GM19035 (cell line): Measurements from ENCODE around the gene BBX.

ENCODE experiments used
- ATAC-seq: cut with Tn5 transposase; IDR thresholded peaks from one replicate; pipeline ENCODE4 v1.9.1; 2021; ENCODE audit not compliant: unreplicated experiment

The BBX gene

DNA sequence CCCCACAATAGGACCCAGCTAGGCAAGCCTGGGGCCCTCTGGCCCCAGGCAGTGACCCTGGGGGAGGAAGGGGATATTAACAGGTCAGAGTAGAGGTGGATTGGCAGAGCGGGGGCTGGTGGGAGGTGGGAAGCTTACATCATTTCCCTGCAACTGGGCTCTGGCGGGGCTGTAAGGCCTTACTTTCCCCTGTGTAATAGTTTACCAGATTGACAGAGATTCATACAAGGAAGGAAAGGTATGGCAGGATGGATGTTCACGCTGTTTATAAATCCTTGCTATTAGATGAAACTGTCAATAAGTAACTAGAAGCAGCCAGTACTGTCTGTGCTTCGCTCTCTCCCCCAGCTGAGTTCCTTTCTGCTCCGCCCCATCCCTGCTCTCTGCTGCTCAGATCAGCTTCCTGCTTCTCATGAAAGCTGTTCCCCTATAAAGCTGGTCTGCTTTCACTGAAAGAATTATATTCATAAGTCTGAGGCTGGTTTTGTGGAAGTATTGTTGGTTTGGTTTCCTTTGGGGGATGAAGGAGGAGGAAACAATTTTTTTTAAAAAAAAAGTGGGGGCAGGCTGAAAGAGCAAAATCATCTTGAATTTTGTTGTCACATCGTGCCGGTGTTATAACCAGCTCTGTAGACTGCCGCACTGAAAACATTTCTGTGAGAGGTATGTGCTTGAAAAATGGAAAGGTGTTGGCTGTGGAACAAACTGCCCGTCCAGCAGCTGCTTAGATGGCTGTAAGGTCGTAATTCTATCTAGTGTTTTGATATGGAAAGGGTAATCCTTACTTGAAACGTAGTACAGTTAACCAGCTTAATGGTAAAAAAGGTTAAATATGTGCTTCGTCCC, 76.4 kb downstream of the BBX start:
- peak; percentile 93 for ATAC-seq

GRCh38 chr3:107599772-107600145, 77.0 kb downstream of the BBX start:
- ATAC-seq: no peak

DNA sequence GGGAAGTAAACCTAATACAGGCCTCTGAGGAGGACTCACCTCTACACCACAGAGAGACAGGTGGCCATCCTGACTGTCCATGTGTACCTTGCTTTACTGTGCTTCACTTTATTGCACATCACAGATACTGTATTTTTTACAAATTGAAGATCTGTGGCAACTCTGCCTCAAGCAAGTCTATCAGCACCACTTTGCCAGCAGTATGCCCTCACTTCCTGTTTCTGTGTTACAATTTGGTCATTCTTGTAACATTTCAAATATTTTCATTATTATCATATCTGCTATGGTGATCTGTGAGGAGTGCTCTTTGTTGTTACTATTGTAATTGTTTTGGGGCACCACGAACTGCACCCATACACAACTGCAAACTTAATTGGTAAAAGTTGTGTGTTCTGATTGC, 78.0 kb downstream of the BBX start:
- ATAC-seq: no peak

GRCh38 chr3:107604057-107604822, 81.5 kb downstream of the BBX start:
- no peak for ATAC-seq

- no peak for ATAC-seq
Measured at GRCh38 chr3:107611775-107612469, 89.2 kb downstream of the BBX start.

GRCh38 chr3:107612664-107613084, 89.9 kb downstream of the BBX start:
- no peak for ATAC-seq

DNA sequence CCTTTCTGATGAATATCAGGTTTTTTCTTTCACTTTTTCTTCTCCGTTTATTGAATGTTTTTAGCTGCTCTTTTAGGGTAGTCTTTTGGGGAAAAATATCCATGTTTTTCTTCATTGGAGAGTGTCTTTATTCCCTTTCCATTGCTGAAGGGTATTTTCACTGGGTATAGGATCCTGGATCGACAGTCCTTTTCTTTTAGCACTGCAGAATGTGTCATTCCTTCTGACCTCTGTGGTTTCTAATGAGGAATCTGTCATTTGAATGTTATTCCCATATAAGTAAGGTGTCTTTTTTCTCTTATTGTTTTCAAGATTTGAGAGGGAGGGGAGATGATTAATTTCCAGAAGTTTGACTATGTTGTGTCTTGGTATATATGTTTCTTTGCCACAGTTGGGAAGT, 96.8 kb downstream of the BBX start:
- ATAC-seq: no peak

GRCh38 chr3:107620534-107620933, 97.8 kb downstream of the BBX start:
- no peak for ATAC-seq

- ATAC-seq: no peak
Measured at GRCh38 chr3:107621465-107621864, 98.7 kb downstream of the BBX start.

GRCh38 chr3:107627962-107628542, 105.3 kb downstream of the BBX start:
- no peak for ATAC-seq

DNA sequence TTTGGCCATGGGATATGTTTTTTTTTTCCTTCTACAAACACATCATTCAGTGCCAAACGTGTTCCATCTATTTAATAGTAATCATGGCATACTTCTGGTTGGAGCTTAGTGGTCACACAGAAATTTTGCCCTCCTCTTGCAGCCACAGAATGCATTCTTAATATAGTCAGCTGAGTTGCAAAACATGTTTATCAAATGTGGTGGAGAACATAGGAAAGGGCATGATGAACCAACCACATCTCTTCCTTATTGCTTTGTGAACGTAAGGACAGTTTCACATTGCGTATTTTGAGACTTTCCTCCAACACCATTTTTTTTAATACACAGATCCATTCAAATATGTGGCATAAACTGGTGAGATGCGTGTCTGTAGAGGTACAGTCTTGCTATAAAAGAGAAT, 106.8 kb downstream of the BBX start:
- no peak for ATAC-seq

DNA sequence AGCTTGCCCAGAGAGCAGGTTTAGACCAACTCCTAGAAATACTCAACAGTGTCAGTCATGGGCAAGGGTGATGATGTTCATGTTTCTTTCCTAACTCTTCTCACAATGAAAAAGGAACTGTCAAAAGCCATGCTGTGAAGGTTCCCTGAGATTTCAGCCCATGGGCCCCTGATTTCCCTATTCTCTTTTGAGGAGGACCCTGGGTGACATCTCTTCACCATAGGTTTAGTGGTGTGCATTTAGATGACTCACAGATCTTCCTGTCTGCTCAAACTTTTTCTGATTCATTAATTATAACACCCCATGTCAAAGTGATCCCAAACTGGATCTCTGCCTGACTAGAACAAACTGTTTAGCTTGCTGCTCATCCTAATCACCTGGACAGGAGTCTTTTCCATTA, 108.0 kb downstream of the BBX start:
- no peak for ATAC-seq

DNA sequence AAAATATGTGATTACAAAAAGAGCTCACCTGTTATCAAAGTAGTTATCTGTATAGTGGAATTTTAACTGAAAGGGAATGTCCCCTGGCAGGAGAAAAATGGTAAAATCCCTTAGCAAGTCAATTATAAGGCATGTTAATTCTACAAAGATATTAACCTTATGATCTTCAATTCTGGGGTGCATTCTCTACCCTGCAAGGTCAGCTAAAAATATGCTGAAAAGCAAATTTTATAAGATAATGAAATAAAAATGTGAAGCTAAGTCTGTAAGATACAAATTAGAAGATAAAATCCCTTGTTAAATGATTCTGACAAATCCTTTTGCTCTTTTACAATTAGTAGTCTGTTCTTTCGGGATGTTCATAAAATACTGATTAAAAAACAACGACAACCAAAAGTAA, 109.8 kb downstream of the BBX start:
- ATAC-seq: no peak

GRCh38 chr3:107633327-107634098, 110.8 kb downstream of the BBX start:
- peak; percentile 95 for ATAC-seq

DNA sequence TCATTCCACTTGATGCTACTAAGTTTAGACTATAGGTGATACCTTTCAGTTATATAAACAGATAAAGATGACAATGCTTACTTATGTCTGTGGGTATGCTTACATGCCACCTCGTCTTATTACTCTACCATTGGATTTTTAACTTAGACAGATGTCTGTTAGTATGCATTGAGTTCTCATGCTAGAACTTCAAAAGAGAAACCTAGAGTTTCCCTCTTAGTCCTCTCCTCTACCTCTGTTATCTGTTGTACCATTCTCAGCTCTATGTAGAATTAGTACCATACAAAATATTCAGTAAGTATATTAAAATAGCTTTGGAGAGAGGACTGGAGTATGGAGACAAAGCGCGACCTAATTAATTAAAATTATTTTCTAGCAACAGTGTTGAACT, 111.3 kb downstream of the BBX start:
- no peak for ATAC-seq

- ATAC-seq: no peak
Measured at GRCh38 chr3:107637416-107638183, 114.8 kb downstream of the BBX start.

GRCh38 chr3:107641572-107642307, 119.0 kb downstream of the BBX start:
- ATAC-seq: no peak

GRCh38 chr3:107643038-107643883, 120.5 kb downstream of the BBX start:
- ATAC-seq: peak; percentile 68
